Ishikawa (cell line): ENCODE data around the gene DGKQ.

Source experiments
- CEBPB ChIP-seq: IDR thresholded peaks from 2 replicates; pipeline ENCODE4 v1.6.1; 2012
- CREB1 ChIP-seq: IDR thresholded peaks from 2 replicates; pipeline ENCODE4 v1.6.1; 2012; ENCODE audit warnings: low read depth
- EGR1 ChIP-seq: IDR thresholded peaks from 2 replicates; pipeline ENCODE4 v1.6.1; 2012
- EP300 ChIP-seq: IDR thresholded peaks from 2 replicates; pipeline ENCODE4 v1.6.1; 2012; ENCODE audit warnings: borderline replicate concordance
- FOXM1 ChIP-seq: IDR thresholded peaks from 2 replicates; pipeline ENCODE4 v1.6.1; 2012; ENCODE audit warnings: low read depth, borderline replicate concordance
- NFIC ChIP-seq: IDR thresholded peaks from 2 replicates; pipeline ENCODE4 v1.6.1; 2012
- RAD21 ChIP-seq: IDR thresholded peaks from 2 replicates; pipeline ENCODE4 v1.6.1; 2012; ENCODE audit warnings: low read depth
- REST ChIP-seq: IDR thresholded peaks from 2 replicates; pipeline ENCODE4 v1.6.1; 2012; ENCODE audit warnings: low read depth, mild to moderate bottlenecking
- TAF1 ChIP-seq: IDR thresholded peaks from 2 replicates; pipeline ENCODE4 v1.6.1; 2012; ENCODE audit warnings: low read depth, mild to moderate bottlenecking
- TCF12 ChIP-seq: IDR thresholded peaks from 2 replicates; pipeline ENCODE4 v1.6.1; 2012; ENCODE audit warnings: low read depth
- TEAD4 ChIP-seq: IDR thresholded peaks from 2 replicates; pipeline ENCODE4 v1.6.1; 2012
- YY1 ChIP-seq: IDR thresholded peaks from 2 replicates; pipeline ENCODE4 v1.6.1; 2012; ENCODE audit warnings: low read depth
- ZBTB7A ChIP-seq: IDR thresholded peaks from 2 replicates; pipeline ENCODE4 v1.6.1; 2012; ENCODE audit warnings: low read depth
- TF ChIP-seq, protein P1 (sequence below): IDR thresholded peaks from 2 replicates; pipeline ENCODE4 v1.6.1; 2012
- TF ChIP-seq, protein P2 (sequence below): IDR thresholded peaks from 2 replicates; pipeline ENCODE4 v1.6.1; 2012

DGKQ gene

GRCh38 chr4:1019320-1019719 is 46.0 kb upstream of the DGKQ start:
- no peak for TF ChIP-seq FOXM1
- no peak for TF ChIP-seq RAD21
- TF ChIP-seq YY1, result no peak
- TF ChIP-seq EP300, result no peak
- TF ChIP-seq TEAD4, result no peak
- TF ChIP-seq CEBPB, result no peak
- no peak for TF ChIP-seq TAF1
- TF ChIP-seq, protein P1, sequence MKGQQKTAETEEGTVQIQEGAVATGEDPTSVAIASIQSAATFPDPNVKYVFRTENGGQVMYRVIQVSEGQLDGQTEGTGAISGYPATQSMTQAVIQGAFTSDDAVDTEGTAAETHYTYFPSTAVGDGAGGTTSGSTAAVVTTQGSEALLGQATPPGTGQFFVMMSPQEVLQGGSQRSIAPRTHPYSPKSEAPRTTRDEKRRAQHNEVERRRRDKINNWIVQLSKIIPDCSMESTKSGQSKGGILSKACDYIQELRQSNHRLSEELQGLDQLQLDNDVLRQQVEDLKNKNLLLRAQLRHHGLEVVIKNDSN, result no peak
- TF ChIP-seq REST, result no peak
- TF ChIP-seq EGR1, result no peak
- TF ChIP-seq, protein P2, sequence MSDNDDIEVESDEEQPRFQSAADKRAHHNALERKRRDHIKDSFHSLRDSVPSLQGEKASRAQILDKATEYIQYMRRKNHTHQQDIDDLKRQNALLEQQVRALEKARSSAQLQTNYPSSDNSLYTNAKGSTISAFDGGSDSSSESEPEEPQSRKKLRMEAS, result no peak
- TF ChIP-seq ZBTB7A, result no peak; the same call in 1 of the 2 replicates
- no peak for TF ChIP-seq TCF12
- TF ChIP-seq NFIC, result no peak
- no peak for TF ChIP-seq CREB1

DNA sequence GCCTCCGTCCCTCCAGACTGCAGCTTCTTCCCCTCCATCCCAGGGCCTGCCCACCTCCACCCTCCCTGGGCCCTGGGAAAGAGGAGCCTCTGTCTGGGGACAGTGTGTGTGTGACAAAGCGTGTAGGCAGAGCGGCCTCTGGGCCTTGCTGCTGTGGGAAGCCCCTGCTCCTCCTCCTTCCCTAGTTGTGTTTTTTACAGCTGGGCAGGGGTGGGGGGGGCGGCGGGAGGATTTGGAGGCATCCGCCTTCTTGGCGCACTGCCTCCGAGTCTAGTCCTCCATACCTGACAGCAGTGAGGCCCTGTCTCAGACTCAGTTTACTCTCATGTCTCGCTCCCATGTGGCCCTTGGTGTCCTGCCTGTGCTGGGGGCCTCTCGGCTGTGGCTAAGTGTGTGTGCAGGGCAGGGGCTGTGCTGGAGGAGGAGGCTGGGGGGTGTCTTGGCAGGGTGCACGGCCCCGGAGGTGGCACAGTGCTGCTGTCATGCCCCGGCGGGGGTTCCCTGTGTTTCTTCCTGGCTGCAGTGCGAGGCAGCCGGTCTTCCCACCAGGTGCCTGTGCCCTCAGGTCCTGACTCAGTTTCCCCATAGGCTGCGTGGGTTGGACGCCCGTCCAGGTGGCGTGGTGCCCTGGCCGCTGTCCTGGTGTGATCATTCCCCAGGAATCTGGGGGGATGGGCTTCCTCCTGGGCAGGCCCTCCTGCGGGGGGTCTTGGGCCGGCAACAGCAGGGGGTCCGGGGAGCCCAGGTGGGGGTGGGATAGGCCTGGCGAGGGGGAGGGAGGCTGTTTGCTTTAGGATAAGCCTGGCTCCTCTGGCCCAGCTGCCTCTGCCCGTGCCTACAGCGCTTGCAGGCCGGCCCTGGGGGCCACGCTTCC is 45.0 kb upstream of the DGKQ start:
- TF ChIP-seq YY1, result no peak
- no peak for TF ChIP-seq EP300
- no peak for TF ChIP-seq ZBTB7A
- TF ChIP-seq REST, result no peak

DNA sequence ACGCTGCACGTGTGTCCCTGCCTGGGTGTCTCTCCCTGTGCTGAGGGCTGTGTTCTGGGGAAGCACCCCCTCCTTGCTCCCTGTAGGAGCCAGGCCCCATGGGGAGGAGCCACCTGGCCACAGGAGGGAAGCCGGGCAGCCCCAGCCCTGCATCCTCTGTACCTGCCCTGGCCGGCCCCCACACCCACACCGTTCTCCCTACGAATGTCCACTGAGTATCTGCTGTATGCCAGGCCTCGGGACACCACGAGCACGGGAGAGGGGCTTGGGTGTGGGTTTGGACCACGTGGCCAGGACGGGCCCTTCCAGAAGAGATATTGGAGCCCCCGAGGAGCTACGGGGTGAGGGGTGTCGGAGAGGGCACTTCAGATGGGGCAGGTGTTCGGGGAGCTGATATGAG is 44.3 kb upstream of the DGKQ start:
- TF ChIP-seq TEAD4 (no peak), FOXM1 (no peak), RAD21 (no peak), ZBTB7A (no peak), TAF1 (no peak), CEBPB (no peak)
- TF ChIP-seq, protein P2, result no peak

GRCh38 chr4:1017211-1017610 is 43.8 kb upstream of the DGKQ start:
- TF ChIP-seq EP300, result no peak
- no peak for TF ChIP-seq CREB1
- no peak for TF ChIP-seq ZBTB7A
- no peak for TF ChIP-seq NFIC
- no peak for TF ChIP-seq CEBPB
- TF ChIP-seq, protein P2, result no peak
- no peak for TF ChIP-seq YY1
- TF ChIP-seq FOXM1, result no peak
- no peak for TF ChIP-seq TCF12
- no peak for TF ChIP-seq EGR1
- TF ChIP-seq TAF1, result no peak
- TF ChIP-seq TEAD4, result no peak
- no peak for TF ChIP-seq REST
- no peak for TF ChIP-seq RAD21
- TF ChIP-seq, protein P1, result no peak
